ENCODE data around the gene SPATA2L.

- TF ChIP-seq CTCF (IDR thresholded peaks at IDR 0.05; ENCODE audit: insufficient read depth, low read depth, low read length), result no peak
- no peak for TF ChIP-seq EZH2 (IDR thresholded peaks at IDR 0.05; ENCODE audit: insufficient read depth, low read length)
Measured at GRCh38 chr16:89721546-89722391, 20.3 kb upstream of the SPATA2L start.
